ENCODE measurements around the gene SMURF1.

The SMURF1 gene

DNA sequence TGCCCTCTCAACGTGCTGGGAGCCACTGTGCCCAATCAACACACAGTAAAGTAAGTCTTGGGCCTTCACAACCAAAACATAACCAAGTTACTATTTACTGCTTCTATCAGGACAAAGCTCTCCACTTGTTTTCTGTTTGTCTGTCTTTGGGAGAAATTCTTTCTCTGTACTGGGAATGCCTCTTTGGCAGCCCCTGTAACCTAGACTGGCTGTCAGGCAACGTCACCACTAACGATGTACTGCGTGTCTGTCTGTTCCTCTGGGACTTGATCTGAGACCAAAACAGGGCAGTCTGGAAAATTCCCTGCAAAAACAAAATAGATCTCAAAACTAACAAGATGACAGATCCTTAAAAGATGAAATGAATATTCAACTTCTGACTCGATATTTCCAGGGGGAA, 113.0 kb downstream of the SMURF1 start:
- Histone ChIP-seq H3K36me3 (replicated peaks in 1 of 2; ENCODE audit: control insufficient read depth in 2 of 2, insufficient read depth in 2 of 2, low read length in 2 of 2) (peaks cover 61 to 89% of the 10 kb centered on the region in 2 donors), H2BK5ac (ENCODE audit: low read length) (no peak overlapping the region), H3K4me3 (ENCODE audit: low read length in 2 of 2) (no peak overlapping the region), H3K23ac (ENCODE audit: low read depth, low read length, poor library complexity) (no peak overlapping the region), H3K4ac (ENCODE audit: low read length) (no peak overlapping the region), H3K27ac (replicated peaks; ENCODE audit: low read length) (no peak overlapping the region), H2AK5ac (ENCODE audit: low read depth, low read length) (no peak overlapping the region), H4K91ac (ENCODE audit: low read depth, low read length, poor library complexity) (no peak overlapping the region), H3K4me2 (ENCODE audit: insufficient read depth, low read length, poor library complexity, severe bottlenecking) (no peak overlapping the region), H3K27me3 (ENCODE audit: control insufficient read depth in 3 of 3, insufficient read depth in 3 of 3, low read depth in 1 of 3, low read length in 3 of 3) (no peaks in the 10 kb centered on the region), H3K18ac (ENCODE audit: low read length) (no peak overlapping the region), H2BK12ac (ENCODE audit: low read length) (no peak overlapping the region), H3K4me1 (ENCODE audit: control insufficient read depth in 2 of 2, insufficient read depth in 1 of 2, low read depth in 1 of 2, low read length in 2 of 2) (no peaks in the 10 kb centered on the region), H3K14ac (ENCODE audit: low read length) (no peak overlapping the region), H2AFZ (ENCODE audit: low read length) (no peak overlapping the region), H3K79me1 (ENCODE audit: low read depth, low read length) (no peaks in the 10 kb centered on the region), H2BK15ac (ENCODE audit: low read length) (no peak overlapping the region), H4K8ac (ENCODE audit: low read depth, low read length) (no peak overlapping the region), H3K9me3 (replicated peaks in 1 of 2; ENCODE audit: control insufficient read depth in 2 of 2, insufficient read depth in 1 of 2, low read depth in 1 of 2, low read length in 2 of 2) (peaks cover 10 to 11% of the 10 kb centered on the region in 2 donors), H3K9ac (ENCODE audit: low read depth, low read length, poor library complexity) (no peak overlapping the region), H2BK120ac (ENCODE audit: low read depth, low read length) (no peak overlapping the region)
- WGBS, 2 donors (ENCODE audit: extremely low coverage in 2 of 2, insufficient read length in 2 of 2, insufficient replicate concordance in 1 of 2): no CpG with 5 or more reads among the region's 5 CpGs
- DNase-seq (ENCODE audit: low spot score): no peak

DNA sequence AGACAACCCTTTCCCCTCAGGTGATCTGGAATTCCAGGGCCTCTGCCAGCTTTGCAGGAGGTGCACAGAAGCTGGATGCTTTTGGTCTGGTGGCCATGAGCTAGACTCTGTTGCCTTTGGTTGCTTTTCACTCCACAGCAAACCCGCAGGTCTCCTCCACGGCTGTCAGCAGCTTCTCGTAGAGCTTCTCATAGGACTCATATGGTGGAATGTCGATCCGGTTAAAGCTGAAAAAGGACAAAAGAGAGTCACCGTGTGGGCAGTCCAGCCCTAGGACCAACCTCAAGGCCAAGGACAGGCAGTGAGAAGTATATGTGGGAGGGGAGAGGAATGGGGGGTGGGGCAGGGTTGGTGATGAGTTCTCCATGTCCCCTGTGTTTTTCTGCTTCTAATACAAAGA, 113.5 kb downstream of the SMURF1 start:
- H2AK5ac ChIP-seq (ENCODE audit: low read depth, low read length): no peak overlapping the region
- H3K79me1 ChIP-seq (ENCODE audit: low read depth, low read length): no peaks in the 10 kb centered on the region
- no peak overlapping the region for H2BK15ac ChIP-seq (ENCODE audit: low read length)
- no peak overlapping the region for H4K91ac ChIP-seq (ENCODE audit: low read depth, low read length, poor library complexity)
- H3K9me3 ChIP-seq (replicated peaks in 1 of 2; ENCODE audit: control insufficient read depth in 2 of 2, insufficient read depth in 1 of 2, low read depth in 1 of 2, low read length in 2 of 2): peaks cover 10 to 11% of the 10 kb centered on the region in 2 donors
- no peaks in the 10 kb centered on the region for H3K27me3 ChIP-seq (ENCODE audit: control insufficient read depth in 3 of 3, insufficient read depth in 3 of 3, low read depth in 1 of 3, low read length in 3 of 3)
- no peak overlapping the region for H3K4me3 ChIP-seq (ENCODE audit: low read length in 2 of 2)
- H4K8ac ChIP-seq (ENCODE audit: low read depth, low read length): no peak overlapping the region
- no peak overlapping the region for H3K4ac ChIP-seq (ENCODE audit: low read length)
- H2BK12ac ChIP-seq (ENCODE audit: low read length): no peak overlapping the region
- no peak overlapping the region for H3K9ac ChIP-seq (ENCODE audit: low read depth, low read length, poor library complexity)
- peaks cover 56 to 89% of the 10 kb centered on the region in 2 donors for H3K36me3 ChIP-seq (replicated peaks in 1 of 2; ENCODE audit: control insufficient read depth in 2 of 2, insufficient read depth in 2 of 2, low read length in 2 of 2)
- no peak overlapping the region for H2AFZ ChIP-seq (ENCODE audit: low read length)
- no peak overlapping the region for H3K18ac ChIP-seq (ENCODE audit: low read length)
- no peak overlapping the region for H3K14ac ChIP-seq (ENCODE audit: low read length)
- no peak overlapping the region for H3K27ac ChIP-seq (replicated peaks; ENCODE audit: low read length)
- H3K23ac ChIP-seq (ENCODE audit: low read depth, low read length, poor library complexity): no peak overlapping the region
- H2BK120ac ChIP-seq (ENCODE audit: low read depth, low read length): no peak overlapping the region
- no peak for DNase-seq (ENCODE audit: low spot score)
- no peak overlapping the region for H3K4me2 ChIP-seq (ENCODE audit: insufficient read depth, low read length, poor library complexity, severe bottlenecking)
- H3K4me1 ChIP-seq (ENCODE audit: control insufficient read depth in 2 of 2, insufficient read depth in 1 of 2, low read depth in 1 of 2, low read length in 2 of 2): no peaks in the 10 kb centered on the region
- no peak overlapping the region for H2BK5ac ChIP-seq (ENCODE audit: low read length)
- no CpG with 5 or more reads among the region's 6 CpGs for WGBS, 2 donors (ENCODE audit: extremely low coverage in 2 of 2, insufficient read length in 2 of 2, insufficient replicate concordance in 1 of 2)

DNA sequence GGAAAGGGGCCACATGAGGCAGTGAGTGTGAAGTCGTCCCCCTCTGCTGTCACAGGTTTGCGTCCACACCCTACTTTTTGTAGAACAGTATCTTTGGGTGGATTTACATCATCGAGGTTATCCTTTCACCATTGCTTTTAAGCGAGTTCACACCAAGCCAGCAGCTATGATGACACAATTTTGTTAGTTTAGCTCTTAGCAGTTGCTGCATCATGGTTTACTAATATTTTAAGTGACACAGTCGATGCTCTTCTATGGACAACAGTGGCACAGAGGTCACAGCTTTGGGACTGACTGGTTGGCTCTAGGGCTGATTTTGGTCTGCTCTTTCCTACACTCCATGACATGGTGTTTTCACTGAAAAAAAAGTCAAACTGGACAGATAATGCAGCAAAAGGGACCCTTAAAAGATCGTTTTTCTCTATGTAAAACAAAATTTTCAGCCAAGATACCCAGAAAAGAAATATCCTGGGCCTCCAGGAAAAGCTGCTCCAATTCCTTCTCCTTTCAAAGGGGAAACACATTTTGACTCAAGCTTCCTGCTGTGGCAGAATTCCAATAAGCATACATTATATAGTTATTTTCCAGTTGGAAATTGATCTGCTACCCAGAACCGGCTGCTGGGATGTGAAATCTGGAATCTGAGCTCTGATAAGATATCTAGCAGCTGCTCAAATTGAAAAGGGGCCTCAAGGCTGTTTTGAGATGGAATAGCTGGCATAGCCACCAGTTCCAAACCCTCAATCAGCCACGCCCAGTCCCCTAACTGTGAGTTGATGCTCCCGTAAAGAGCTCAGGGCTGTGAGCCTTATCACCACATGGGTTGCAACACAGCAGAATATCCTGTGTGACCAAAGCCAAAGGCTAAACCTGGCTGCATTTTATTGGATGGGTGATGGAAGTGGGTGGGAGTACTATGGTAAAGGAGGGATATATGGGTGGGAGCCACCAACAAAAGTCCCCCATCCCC, 114.2 kb downstream of the SMURF1 start:
- H3K79me1 ChIP-seq (ENCODE audit: low read depth, low read length): no peaks in the 10 kb centered on the region
- H3K18ac ChIP-seq (ENCODE audit: low read length): no peak overlapping the region
- no peak overlapping the region for H3K4me2 ChIP-seq (ENCODE audit: insufficient read depth, low read length, poor library complexity, severe bottlenecking)
- H3K27ac ChIP-seq (replicated peaks; ENCODE audit: low read length): no peak overlapping the region
- H2AK5ac ChIP-seq (ENCODE audit: low read depth, low read length): no peak overlapping the region
- no peak overlapping the region for H2BK15ac ChIP-seq (ENCODE audit: low read length)
- no peak overlapping the region for H4K91ac ChIP-seq (ENCODE audit: low read depth, low read length, poor library complexity)
- H2AFZ ChIP-seq (ENCODE audit: low read length): no peak overlapping the region
- peaks cover 10 to 14% of the 10 kb centered on the region in 2 donors for H3K9me3 ChIP-seq (replicated peaks in 1 of 2; ENCODE audit: control insufficient read depth in 2 of 2, insufficient read depth in 1 of 2, low read depth in 1 of 2, low read length in 2 of 2)
- no peak for DNase-seq (ENCODE audit: low spot score)
- H3K14ac ChIP-seq (ENCODE audit: low read length): no peak overlapping the region
- H3K4me3 ChIP-seq (ENCODE audit: low read length in 2 of 2): no peak overlapping the region
- H3K27me3 ChIP-seq (ENCODE audit: control insufficient read depth in 3 of 3, insufficient read depth in 3 of 3, low read depth in 1 of 3, low read length in 3 of 3): no peaks in the 10 kb centered on the region
- H3K36me3 ChIP-seq (replicated peaks in 1 of 2; ENCODE audit: control insufficient read depth in 2 of 2, insufficient read depth in 2 of 2, low read length in 2 of 2): peaks cover 50 to 83% of the 10 kb centered on the region in 2 donors
- no CpG with 5 or more reads among the region's 9 CpGs for WGBS, 2 donors (ENCODE audit: extremely low coverage in 2 of 2, insufficient read length in 2 of 2, insufficient replicate concordance in 1 of 2)
- no peak overlapping the region for H3K9ac ChIP-seq (ENCODE audit: low read depth, low read length, poor library complexity)
- H2BK5ac ChIP-seq (ENCODE audit: low read length): no peak overlapping the region
- H4K8ac ChIP-seq (ENCODE audit: low read depth, low read length): no peak overlapping the region
- H3K4me1 ChIP-seq (ENCODE audit: control insufficient read depth in 2 of 2, insufficient read depth in 1 of 2, low read depth in 1 of 2, low read length in 2 of 2): no peaks in the 10 kb centered on the region
- H3K23ac ChIP-seq (ENCODE audit: low read depth, low read length, poor library complexity): no peak overlapping the region
- H3K4ac ChIP-seq (ENCODE audit: low read length): no peak overlapping the region
- H2BK12ac ChIP-seq (ENCODE audit: low read length): no peak overlapping the region
- H2BK120ac ChIP-seq (ENCODE audit: low read depth, low read length): no peak overlapping the region

DNA sequence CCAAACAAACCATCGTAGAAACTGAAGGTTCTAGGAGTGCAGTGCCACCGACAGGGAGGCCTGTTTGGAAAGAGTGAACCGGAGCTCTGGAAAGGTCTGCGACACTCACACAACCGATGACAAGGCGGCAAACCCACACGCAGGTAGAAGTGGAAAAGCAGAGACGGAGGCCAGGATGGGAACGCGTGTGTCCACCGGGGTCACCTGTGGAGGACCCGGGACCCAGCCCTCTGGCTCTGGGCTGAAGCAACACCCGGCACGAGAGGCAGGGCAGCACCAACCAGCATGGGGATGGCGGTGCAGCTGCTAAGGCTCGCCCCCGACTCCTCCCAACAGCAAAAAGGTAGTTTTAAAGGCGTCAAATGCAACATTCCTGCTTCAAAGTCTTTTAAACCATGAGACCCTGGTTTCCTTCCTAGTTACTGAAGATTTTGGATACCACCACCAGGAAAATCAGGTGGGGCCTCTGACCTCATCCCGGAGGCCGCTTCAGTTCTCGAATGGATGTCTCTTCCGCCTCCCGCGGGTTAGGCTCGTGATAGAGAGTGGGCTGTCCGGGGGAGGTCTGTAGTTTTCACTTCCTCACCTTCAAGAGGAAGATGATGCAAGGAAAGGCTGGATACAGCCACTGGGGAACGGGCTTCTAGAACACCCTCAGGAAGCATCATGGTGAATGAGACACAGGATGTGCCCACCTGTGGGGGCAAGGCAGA, 115.5 kb downstream of the SMURF1 start:
- Histone ChIP-seq H2BK12ac (ENCODE audit: low read length) (no peak overlapping the region), H2BK15ac (ENCODE audit: low read length) (no peak overlapping the region), H3K79me1 (ENCODE audit: low read depth, low read length) (no peaks in the 10 kb centered on the region), H3K18ac (ENCODE audit: low read length) (no peak overlapping the region), H3K9me3 (replicated peaks in 1 of 2; ENCODE audit: control insufficient read depth in 2 of 2, insufficient read depth in 1 of 2, low read depth in 1 of 2, low read length in 2 of 2) (peaks cover 10 to 16% of the 10 kb centered on the region in 2 donors), H2BK5ac (ENCODE audit: low read length) (no peak overlapping the region), H3K4me2 (ENCODE audit: insufficient read depth, low read length, poor library complexity, severe bottlenecking) (no peak overlapping the region), H2AFZ (ENCODE audit: low read length) (no peak overlapping the region), H3K4me1 (ENCODE audit: control insufficient read depth in 2 of 2, insufficient read depth in 1 of 2, low read depth in 1 of 2, low read length in 2 of 2) (no peaks in the 10 kb centered on the region), H3K4me3 (ENCODE audit: low read length in 2 of 2) (no peak overlapping the region), H2BK120ac (ENCODE audit: low read depth, low read length) (no peak overlapping the region), H4K8ac (ENCODE audit: low read depth, low read length) (no peak overlapping the region), H3K27ac (replicated peaks; ENCODE audit: low read length) (no peak overlapping the region), H3K4ac (ENCODE audit: low read length) (no peak overlapping the region), H3K14ac (ENCODE audit: low read length) (no peak overlapping the region), H3K27me3 (ENCODE audit: control insufficient read depth in 3 of 3, insufficient read depth in 3 of 3, low read depth in 1 of 3, low read length in 3 of 3) (no peaks in the 10 kb centered on the region), H3K9ac (ENCODE audit: low read depth, low read length, poor library complexity) (peak overlapping the region; percentile 5), H3K23ac (ENCODE audit: low read depth, low read length, poor library complexity) (no peak overlapping the region), H3K36me3 (replicated peaks in 1 of 2; ENCODE audit: control insufficient read depth in 2 of 2, insufficient read depth in 2 of 2, low read length in 2 of 2) (peaks cover 41 to 70% of the 10 kb centered on the region in 2 donors), H4K91ac (ENCODE audit: low read depth, low read length, poor library complexity) (no peak overlapping the region), H2AK5ac (ENCODE audit: low read depth, low read length) (no peak overlapping the region)
- WGBS, 2 donors (ENCODE audit: extremely low coverage in 2 of 2, insufficient read length in 2 of 2, insufficient replicate concordance in 1 of 2): no CpG with 5 or more reads among the region's 27 CpGs
- DNase-seq (ENCODE audit: low spot score): no peak
